HFF-Myc (cell line): Measurements from ENCODE around the gene PDLIM5.
"Not testable (repeated sequence)": the region's sequence is repeated elsewhere in the genome, so short reads cannot be mapped to it uniquely, and the experiment has no call there.

Experiments used
- DNase-seq: peaks from one replicate; pipeline ENCODE4 v3.0.0-alpha.2; 2011; ENCODE audit warnings: low read depth; ENCODE audit errors: extremely low read depth
- H3K4me3 ChIP-seq: replicated peaks from 2 replicates; pipeline ENCODE4 v1.5.1; 2011; ENCODE audit warnings: low read depth, mild to moderate bottlenecking, control low read depth, low read length
- CTCF ChIP-seq: IDR thresholded peaks from 2 replicates; pipeline ENCODE4 v1.5.1; 2012; ENCODE audit warnings: mild to moderate bottlenecking, low read depth, low read length, control low read depth; ENCODE audit errors: missing control alignments

PDLIM5 gene

DNA sequence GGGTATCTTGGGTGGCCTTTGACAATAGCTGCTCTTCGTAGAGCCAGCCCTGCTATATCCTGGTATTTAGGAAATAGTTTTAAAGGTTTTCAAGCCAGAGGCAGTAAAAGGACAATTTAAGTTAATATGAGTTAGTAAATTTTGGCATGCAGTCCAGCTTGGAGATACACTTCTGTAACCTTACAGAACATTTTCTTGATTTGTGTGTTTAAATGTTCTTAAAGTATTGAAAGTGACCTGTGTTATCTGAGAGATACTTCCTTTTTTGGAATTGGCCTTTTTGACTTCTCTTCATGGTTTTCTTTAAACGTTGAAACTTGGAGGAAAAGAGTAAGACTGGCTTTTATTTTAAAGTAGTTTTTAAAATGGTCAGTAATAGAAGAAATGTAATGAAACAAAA, 25.5 kb downstream of the PDLIM5 start:
- no peak overlapping the region for H3K4me3 ChIP-seq
- no peak for TF ChIP-seq CTCF
- DNase-seq: no peak

- DNase-seq: not testable (repeated sequence)
These were observed 27.1 kb downstream of the PDLIM5 start for GRCh38 chr4:94478805-94479204.

GRCh38 chr4:94479358-94480141, 27.8 kb downstream of the PDLIM5 start:
- H3K4me3 ChIP-seq: no peak overlapping the region
- TF ChIP-seq CTCF: no peak
- no peak for DNase-seq

More at GRCh38 chr4:94478805-94479204, 27.1 kb downstream of the PDLIM5 start:
- H3K4me3 ChIP-seq: not testable (repeated sequence)

DNA sequence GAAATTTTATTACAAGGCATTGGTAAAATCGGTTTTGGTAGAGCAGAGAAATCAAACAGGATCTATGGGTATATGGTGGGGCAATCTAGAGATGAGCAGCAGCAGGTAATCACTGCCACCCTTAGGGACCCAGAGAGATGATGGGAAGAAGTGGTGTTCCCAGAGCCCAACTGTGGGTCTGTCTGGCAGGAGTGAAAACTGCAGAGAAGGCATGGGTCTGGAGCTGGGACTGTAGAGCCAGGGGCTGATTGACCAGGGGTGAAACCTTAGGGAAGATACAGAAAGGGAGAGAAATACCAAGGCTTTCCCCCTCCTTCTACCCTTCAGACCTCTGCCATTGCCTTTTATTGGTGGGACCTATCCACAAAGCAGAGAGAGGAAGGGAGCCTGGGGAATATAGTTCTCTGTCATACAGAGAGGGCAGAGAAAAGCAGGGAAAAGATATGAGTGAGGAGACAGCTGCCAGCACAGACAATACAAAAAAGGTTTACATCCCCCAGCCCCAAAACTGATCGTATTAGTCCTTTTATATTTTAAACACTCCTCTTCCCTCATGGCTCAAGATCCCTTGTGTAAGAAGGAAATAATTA, 28.7 kb downstream of the PDLIM5 start:
- DNase-seq: no peak
- no peak for TF ChIP-seq CTCF
- no peak overlapping the region for H3K4me3 ChIP-seq

DNA sequence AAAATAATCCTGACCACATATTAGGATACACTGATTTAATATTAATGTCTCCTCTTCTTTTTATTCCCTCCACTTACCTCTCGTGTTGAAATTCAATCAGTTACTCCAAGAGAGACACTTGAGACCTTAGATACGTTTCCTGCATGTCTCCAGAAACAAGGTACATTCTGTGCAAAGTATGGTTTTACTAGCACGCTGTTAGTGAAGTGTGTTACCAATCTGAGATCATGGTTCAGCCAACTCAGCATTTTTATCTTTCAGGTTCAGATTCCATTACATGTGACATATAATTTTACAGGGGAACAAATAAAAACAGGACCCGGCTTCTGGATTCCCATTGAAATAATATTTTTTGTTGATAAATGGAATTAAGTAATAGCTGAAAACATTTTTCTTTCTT, 32.2 kb downstream of the PDLIM5 start:
- no peak for TF ChIP-seq CTCF
- no peak for DNase-seq
- H3K4me3 ChIP-seq: no peak overlapping the region

DNA sequence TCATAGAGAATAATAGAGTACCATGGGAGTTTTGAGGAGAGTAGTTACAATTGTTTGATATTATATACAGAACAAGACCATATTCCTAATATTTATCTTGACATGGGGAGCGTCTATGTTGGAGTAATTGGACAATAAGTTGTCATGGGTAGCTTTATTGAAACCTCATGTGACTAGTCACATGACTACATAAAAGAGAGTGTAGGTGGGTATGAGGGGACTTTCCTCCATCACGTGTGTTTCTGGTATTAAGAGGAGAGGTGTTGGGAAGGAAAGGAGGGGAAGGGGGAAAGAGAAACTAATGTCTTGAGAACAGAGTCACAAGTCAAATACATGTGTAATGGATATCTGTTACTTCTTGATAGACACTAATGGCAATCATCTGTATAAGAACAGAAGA, 33.1 kb downstream of the PDLIM5 start:
- no peak for DNase-seq
- no peak for TF ChIP-seq CTCF
- no peak overlapping the region for H3K4me3 ChIP-seq

- DNase-seq: no peak
- no peak for TF ChIP-seq CTCF
- no peak overlapping the region for H3K4me3 ChIP-seq
These were observed 34.6 kb downstream of the PDLIM5 start for GRCh38 chr4:94486372-94486801.
